ENCODE results near the gene PMVK. TPM values are rescaled to one million over a fixed set of nuclear protein-coding genes. Genes with fewer than 3 reads are reported as not detected.

PMVK gene
- total RNA-seq, 4 donors from 2014 or later: 7.4 to 16.2 (median 12.1) TPM

DNA sequence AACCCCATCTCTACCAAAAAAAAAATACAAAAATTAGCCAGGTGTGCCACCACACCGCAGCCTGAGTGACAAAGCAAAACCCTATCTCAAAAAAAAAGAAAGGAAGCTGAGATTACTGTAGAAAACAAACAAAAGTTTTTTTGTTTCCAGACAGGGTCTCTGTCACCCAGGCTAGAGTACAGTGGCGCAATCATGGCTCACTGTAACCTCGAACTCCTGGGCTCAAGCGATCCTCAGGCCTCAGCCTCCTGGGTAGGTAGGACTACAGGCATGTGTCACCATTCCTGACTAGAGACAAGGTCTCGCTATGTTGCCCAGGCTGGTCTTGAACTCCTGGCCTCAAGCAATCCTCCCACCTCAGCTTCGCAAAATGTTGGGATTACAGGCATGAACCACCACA is 27.8 kb upstream of the PMVK start:
- ATAC-seq (ENCODE audit: low FRiP score) (no peak), DNase-seq (ENCODE audit: low spot score) (no peak)
- TF ChIP-seq, protein P1, sequence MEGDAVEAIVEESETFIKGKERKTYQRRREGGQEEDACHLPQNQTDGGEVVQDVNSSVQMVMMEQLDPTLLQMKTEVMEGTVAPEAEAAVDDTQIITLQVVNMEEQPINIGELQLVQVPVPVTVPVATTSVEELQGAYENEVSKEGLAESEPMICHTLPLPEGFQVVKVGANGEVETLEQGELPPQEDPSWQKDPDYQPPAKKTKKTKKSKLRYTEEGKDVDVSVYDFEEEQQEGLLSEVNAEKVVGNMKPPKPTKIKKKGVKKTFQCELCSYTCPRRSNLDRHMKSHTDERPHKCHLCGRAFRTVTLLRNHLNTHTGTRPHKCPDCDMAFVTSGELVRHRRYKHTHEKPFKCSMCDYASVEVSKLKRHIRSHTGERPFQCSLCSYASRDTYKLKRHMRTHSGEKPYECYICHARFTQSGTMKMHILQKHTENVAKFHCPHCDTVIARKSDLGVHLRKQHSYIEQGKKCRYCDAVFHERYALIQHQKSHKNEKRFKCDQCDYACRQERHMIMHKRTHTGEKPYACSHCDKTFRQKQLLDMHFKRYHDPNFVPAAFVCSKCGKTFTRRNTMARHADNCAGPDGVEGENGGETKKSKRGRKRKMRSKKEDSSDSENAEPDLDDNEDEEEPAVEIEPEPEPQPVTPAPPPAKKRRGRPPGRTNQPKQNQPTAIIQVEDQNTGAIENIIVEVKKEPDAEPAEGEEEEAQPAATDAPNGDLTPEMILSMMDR (IDR thresholded peaks at IDR 0.05): no peak

DNA sequence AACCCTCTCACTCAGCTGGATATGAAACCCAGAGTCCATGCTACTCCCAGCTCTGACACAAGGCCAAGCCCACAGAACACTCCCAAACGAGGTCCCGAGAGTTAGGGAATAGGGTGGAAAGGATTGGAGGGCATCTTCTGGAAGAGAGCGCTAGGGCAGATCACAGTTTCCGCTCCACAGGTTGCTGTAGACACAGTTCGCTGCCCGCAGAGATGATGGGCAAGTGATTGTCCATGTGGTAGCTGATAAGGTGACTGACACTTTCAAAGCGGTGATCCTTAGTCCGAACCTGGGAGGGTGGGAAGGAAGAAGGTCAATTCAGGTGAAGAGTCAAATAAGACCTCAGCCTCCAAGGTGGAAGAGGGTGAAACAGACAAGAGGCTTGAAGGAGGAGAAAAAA is 27.1 kb upstream of the PMVK start:
- TF ChIP-seq, protein P1 (IDR thresholded peaks at IDR 0.05): no peak
- DNase-seq (ENCODE audit: low spot score): no peak
- ATAC-seq (ENCODE audit: low FRiP score): no peak

DNA sequence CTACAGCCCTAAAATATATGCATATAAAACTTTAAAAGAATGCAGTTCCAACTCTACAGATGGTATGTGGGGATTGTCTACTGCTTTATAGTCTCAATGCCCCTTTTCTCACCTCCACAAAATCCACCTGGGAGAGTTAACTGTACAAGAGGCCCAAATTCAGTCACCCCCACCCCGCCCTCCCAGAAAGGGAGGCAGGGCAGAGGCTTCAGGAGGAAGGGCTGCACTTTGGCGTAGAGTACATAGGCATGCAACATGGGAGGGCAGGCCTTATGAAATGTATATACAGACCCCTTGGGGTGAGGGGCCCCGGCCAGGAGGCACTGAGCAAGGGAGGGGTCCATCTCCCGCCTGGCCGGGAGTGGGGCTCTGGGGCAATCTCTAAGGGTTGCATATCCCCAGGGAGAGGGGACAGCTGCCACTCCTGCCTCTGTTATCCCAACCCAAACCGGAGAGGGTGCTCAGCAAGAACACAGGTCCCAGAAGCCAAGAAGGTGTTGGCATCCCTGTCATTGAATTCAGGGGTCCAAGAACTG is 26.3 kb upstream of the PMVK start:
- TF ChIP-seq, protein P1 (IDR thresholded peaks at IDR 0.05): no peak
- ATAC-seq (ENCODE audit: low FRiP score): no peak
- no peak for DNase-seq (ENCODE audit: low spot score)

DNA sequence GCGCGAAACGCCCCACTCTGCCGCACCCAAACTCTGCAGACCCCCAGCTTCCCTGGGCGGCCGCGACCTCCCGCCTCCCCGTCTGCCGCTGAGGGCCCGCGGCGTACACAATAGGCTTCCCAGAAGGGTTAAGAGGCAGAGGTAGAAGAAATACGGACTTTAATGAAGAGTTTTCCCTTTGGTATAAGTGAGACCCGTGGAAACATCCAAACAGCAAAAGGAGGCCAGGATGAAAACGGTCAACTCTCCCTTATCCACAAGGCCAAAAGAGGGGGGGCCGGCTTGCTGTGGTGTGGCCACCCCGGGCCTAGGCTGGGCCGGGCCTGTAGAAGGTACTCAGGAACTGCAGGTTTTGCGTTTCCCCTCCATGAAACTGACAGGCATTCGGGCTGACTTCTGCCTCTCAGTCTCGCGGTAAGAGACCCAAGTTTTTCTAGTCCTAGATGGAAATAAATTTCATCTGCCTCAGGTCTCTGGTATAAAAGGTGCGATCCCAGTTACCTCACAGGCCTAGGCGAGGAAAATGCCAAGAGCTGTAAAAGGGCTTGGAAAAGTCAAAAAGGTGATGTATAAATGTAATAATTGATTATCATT is 25.7 kb upstream of the PMVK start:
- DNase-seq (ENCODE audit: low spot score) (no peak), ATAC-seq (ENCODE audit: low FRiP score) (no peak)
- TF ChIP-seq, protein P1 (IDR thresholded peaks at IDR 0.05): no peak

GRCh38 chr1:154961207-154962155 is 25.0 kb upstream of the PMVK start, which contains the start of gene PYGO2:
Gene PYGO2, minus strand, starts transcription at chr1:154961782. Its CDS starts 206 bp downstream, at chr1:154961576.
- TF ChIP-seq, protein P1 (IDR thresholded peaks at IDR 0.05): no peak
- ATAC-seq (ENCODE audit: low FRiP score) (peak; percentile 87), DNase-seq (ENCODE audit: low spot score) (peak; percentile 39)

DNA sequence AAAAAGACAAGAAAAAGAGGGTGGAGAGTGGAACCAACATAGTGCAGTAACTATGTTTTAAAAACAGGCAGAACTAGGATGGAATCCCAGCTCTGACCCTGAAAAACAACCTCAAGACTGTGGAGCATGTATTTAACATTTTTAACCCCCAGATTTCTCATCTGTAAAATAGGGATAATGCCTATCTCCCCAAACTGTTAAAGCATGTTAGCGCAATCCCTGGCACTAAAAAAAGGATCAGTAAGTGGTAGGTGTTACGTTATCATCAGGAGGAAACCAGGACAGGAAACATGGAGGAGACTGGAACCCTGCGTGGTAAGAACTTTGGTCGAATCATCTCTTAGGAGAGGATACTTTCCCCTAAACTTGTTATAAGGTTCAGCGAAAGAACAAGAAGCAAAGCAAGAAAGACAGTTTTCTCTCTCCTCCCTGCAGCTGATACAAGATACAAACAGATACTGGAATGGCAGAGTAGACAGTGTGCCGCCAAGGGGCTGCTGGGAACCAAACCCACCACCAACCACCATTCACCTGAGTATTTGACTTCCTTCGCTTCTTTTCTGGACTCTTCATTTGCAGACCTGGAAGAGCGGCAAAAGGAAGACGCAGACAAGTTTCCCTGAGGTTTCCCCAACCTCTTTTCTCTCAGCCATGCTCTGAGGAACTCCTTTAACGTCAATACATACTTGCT is 24.1 kb upstream of the PMVK start:
- ATAC-seq (ENCODE audit: low FRiP score) (no peak), DNase-seq (ENCODE audit: low spot score) (no peak)
- TF ChIP-seq, protein P1 (IDR thresholded peaks at IDR 0.05): no peak
